ENCODE measurements around the gene ROR1.

ROR1 gene

DNA sequence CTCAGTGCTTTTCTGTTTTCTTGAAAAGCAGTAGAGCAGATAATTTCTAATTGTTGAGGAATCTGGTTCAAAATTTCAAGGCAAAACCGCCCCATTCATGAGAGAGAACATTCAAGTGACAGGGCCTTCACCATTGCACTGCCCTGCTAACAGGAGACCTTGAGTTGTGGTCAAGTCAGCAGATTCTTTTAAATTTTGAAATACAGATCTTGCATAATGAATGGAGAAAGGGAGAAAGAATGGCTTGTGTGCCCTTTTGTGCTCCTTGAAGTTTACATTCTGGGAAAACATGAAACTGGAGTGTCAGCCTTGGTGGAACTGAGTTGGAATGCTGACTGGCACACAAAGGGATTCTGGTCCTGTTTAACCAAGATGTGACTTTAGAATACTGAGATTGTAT lies 265.1 kb downstream of the ROR1 start:
- DNase-seq: no peak

DNA sequence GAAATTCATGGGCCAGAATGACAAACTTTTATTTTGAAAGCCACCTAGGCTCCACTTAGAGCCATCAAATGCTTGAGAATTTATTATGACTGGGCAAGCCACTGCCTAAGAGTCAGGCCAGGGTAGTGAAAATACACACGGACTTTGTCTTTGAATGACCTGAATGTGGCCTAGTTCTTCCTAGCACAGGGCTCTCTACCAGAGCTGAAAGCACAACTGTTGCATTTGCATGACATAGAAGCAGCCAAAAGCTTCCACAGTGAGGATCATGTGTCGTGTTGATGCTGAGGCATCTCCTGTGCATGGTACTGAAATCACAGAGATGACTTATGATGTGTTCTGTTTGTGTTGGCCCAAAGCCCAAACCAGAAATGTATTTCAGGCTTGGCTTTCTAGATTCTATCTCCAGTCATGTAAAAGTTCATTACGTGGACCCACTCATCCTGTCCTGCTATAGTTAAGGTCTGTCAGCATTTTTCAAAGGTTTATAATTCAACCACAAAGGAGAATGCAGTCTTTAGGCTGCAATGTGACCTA lies 265.6 kb downstream of the ROR1 start:
- no peak for DNase-seq

DNA sequence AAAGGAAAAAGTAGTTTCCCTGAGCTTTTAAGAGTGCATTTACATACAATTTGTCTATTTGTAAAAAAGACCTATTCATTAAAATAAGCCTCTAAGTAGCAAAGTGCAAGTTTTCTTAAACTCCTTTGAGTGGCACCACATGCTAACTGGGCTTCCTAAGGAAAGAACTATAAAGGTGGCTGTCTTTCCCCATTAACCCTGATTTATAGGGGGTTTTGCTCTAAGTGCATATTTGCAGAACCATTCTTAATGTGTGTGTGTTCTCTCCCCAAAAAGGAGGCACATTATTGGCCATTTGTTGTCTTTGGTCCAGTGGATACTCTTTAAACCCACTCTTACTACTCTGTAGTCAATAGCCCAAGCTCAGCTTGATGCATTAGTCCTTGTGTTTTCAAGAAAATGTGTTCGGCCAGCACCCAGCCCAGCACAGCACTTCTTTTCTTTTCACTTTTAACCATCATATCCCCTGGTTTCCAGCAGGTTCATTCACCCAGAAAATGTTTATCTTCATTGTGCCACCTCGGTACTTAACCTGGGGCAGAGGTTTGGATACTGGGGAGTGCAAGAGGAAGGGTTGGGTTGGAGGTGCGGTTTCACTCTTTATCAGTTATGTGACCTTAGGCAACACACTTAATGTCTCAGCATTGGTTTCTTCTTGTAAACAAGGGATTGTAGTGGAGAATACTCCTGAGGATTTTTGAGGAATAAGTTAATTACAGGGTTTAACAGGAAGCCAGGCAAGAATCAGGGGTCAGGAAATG lies 267.7 kb downstream of the ROR1 start:
- no peak for DNase-seq

DNA sequence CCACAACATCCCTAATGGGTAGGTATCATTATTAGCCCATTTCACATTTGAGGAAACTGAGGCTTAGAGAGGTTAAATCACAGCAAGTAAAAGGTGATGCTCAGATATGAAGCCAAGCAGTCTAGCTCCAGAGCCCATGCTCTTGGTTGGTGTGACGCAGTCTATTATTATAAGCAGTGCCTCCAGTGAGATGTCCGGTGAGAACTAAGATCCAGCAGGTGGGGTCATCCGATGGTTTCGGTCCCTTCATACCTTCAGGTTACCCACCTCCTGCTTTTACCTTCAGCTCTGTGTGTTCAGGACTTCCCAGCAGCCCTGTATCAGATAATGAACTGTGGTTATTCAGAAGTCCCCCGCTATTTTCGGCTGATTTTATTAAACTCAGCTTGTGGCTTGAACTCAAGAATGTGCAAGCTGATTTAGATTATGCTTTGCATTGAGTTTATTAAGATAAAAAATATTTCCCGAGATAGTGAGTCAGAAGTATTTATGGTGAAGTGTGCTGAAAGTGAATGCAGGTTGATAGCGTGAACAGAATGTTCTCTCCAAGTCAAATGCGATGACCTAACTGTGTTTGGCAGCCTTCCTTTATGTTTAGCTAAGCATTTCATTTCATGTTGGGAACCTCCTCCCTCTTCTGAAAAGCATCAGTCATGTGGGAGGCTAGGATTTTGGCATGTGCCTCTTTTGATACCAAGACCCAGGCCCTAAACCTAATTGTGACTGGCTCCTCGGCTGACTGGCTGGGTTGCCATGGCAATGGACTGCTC lies 268.7 kb downstream of the ROR1 start:
- DNase-seq: no peak

DNA sequence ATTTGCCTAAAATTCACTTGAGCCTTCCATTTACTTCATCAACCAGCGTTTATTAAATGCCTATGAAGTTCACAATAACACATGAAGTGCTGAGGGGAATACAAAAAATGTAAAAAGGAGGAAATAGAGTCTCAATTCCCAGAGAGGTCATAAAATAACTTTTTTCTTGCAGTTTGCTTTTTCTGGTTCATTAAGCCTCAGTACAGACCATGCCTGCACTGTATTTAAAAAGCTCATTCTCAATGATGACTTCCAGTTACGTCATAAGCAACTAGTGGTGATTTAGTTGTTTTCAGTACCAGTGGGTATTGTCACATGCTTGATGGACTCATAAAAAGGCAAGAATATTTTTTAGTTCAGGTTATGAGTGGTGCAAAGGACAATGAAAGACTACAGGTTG lies 269.5 kb downstream of the ROR1 start:
- no peak for DNase-seq

DNA sequence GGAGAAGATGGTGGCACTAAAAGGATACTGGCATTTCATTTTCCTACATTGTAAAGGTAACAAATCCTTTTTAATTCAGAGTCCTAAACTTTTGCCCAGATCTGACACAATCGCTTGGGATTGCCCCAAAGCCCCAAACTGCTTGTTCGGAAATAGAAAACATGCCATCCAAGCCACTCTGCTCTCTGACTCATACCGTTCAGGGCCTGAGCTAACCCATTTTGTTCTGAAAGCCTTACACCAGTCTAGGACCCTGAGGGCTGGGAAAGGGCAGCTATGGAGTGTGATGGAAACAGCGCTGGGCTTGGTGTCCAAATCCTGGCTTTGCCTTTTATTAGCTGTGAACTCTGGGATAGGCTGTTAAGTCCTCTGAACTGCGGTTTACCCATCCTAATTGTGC lies 270.2 kb downstream of the ROR1 start:
- no peak for DNase-seq

DNA sequence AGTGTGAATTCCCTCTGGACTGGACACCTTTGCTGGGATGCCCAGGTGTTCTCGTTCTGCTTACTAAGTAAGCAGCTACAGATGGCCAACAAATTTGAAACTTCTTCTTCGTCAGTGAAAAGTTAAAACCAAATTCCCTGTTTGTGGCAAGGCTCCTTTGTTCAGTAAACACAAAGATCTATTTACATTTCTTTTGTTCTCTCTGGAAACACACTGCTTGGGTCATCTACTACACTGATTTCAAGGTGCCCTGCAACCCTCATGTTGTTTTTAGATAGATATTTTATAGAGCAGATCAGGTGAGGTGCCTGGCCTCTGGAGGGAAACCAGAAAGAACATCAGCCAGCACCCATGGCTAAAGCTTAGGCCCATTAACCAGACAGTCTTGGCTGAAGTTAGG lies 272.4 kb downstream of the ROR1 start:
- no peak for DNase-seq

DNA sequence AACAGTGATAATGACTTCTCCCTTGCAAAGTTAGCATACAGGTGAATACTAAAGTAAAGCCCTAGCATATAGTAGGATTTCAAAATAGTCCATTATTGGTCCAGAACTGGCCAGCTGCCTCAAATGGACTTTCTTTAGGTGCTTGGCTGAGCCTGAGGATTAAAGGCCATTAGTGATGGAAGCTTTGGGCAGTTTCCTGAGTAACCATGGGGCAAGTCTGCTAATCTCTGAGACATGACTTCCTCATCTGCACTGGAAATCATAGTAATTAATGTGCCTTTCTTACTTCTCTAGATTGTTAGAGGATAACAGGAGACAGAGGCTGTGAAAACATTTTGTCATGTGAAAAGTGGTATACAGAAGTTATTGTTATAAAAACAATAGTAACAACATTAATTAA lies 273.1 kb downstream of the ROR1 start:
- no peak for DNase-seq

DNA sequence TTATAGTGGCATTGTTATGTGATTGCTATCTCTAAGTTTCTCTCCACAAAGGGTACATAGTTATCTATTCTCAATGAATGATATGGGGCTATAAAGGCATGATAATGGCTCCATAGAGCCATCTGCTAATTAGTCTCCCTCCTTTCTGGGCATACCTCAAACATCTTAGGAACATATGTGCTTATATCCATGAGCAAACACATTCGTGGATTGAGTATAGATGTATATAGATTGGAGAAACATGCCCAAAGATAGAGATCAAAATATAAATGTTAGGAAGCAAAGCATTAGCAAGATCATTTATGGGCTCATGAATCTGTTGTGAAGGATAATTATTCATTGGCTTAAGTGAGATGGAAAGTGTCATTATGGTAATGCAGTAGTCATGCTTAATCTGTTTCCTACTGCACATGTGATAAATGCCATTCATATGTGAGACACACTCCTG lies 273.8 kb downstream of the ROR1 start:
- no peak for DNase-seq

DNA sequence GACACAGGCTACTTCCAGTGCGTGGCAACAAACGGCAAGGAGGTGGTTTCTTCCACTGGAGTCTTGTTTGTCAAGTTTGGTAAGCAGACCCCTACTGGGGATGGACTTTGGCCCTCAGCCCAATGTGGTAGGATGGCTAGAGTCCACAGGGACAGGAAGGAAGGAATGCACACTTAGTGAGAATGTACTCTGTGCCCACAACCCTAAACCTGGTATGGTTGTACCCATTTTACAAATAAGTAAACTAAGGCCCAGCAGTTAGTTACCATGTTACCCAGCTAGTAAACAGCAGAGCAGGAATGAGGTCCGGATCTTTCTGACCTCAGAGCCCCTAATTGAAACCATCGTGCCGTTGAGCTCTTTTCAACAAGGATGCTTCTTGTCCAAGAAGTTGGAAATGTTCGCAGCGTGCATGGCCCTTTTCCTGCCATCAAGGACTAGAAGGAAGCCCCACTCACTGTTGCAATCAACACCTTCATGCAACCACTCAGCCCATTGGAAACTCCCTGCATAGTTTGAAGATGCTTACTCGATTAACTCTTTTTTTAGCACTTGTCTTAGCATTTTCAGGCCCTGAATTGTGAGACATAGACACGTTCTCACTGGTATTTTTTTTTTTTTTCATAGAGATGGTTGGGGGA lies 276.2 kb downstream of the ROR1 start:
- no peak for DNase-seq

DNA sequence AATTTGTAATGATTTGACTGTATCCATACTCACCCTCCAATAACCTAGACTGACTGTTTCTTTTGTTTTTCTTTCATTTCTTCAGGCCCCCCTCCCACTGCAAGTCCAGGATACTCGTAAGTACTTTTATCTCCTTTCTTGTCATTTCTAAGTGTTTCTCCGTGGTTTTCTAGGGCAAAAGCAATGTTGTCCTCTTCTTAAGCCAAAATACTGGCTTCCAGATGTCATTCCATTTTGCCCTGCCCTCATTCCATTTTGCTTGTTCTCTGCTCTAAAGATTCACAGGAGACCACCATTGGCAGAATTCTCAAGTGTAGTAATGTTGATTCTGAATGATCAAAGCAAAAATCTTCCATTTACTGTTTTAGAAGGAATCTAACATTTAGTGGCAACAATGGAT lies 276.8 kb downstream of the ROR1 start:
- no peak for DNase-seq

DNA sequence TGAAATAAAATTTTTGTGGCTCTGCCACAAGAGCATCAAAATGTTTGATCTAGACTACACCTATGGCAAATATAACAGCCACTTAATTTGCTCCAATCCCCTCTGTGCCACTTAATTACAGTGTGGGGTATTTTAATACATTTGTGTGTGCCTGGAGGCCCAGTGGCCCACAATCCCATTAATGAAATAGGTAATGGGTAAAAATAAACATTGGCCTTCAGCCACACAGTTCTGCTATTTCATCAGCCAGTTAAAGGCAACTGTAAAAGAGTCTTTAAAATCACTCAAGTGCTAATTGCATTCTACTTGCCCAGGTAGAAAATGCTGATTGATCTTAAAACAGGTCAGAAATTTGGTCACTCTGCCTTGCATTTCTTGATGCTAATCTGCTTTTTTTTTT lies 278.0 kb downstream of the ROR1 start:
- DNase-seq: no peak

DNA sequence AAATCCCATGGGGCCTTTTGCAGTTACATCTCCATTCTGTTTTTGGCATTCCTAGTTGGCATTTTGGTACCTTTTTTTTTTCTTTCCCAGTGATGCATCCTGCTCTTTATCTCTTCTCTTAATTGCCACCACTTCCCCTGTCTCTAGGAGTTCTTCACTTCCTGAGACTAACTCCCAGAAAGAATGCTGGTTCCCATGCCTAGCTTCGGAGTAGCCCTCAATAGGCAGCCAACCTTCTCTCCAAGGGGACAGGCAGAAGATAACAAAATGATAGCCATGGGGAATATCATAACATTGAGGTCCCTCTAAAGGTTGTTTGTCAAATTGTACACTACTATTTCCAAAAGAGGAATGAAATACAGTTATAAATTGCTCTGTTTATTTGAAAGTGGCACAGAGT lies 279.0 kb downstream of the ROR1 start:
- no peak for DNase-seq

DNA sequence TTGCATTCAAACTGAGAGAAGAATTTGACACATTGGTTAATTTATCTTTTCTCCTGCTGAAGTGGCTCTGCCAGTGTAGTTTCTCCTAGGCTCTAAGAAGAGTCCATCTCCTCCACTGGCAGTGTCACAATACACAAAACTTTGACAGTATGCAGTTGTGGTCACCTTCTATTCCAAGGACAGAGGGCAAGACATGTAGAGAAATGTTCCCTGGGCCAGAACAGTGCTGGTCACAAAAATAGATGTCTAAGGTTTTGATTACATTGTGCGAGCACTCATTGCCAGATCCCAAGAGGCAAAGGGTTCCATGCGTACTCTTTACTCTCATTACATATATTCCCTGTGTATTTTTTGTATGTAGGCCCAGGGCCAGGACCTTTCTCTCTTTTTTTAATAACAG lies 281.5 kb downstream of the ROR1 start:
- DNase-seq: no peak

DNA sequence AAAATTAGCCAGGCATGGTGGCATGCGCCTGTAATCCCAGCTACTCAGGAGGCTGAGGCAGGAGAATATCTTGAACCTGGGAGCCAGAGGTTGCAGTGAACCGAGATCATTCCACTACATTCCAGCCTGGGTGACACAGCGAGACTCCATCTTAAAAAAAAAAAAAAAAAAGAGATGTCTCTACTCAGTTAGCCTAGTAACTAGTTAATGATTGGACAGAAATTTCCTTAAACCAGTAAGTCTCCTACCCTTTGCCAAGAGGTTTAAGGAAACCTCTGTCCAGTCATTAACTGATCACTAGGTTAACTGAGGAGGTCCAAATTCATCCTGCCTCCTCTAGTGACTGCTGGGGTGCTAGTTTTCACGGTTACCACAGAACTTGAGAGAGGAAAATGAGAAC lies 285.7 kb downstream of the ROR1 start:
- no peak for DNase-seq

DNA sequence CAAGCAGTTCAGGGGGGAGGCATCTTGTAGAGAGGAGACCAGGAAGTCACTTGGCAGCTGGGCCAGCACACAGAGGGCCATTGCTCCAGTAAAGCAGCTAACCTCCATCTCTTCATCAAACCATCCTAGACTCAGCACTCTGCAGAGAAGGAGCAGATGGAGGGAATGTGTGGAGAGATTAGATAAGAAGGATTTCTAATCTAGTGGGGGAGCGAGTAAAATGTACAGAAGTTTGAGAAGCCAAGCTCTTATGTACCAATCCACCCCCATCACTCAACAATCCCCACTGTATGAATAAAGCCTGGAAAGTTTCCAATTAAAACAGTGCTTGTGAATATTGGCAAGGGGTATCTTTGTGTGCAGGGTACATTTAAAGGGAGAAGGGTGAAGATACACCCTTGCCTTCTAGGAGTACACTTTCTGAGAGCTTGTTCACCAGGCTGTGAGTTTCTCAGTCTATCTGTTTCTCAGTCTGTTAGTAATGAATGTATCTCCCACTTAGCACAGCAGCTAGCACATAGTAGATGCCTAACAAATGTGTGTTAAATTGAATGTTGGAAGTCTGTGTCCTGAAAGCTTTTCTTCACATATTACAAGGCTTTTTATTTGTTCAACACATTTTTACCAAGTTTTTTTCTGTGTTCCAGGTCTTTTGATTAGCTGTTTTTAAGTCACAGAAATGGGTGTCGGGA lies 286.9 kb downstream of the ROR1 start:
- no peak for DNase-seq

DNA sequence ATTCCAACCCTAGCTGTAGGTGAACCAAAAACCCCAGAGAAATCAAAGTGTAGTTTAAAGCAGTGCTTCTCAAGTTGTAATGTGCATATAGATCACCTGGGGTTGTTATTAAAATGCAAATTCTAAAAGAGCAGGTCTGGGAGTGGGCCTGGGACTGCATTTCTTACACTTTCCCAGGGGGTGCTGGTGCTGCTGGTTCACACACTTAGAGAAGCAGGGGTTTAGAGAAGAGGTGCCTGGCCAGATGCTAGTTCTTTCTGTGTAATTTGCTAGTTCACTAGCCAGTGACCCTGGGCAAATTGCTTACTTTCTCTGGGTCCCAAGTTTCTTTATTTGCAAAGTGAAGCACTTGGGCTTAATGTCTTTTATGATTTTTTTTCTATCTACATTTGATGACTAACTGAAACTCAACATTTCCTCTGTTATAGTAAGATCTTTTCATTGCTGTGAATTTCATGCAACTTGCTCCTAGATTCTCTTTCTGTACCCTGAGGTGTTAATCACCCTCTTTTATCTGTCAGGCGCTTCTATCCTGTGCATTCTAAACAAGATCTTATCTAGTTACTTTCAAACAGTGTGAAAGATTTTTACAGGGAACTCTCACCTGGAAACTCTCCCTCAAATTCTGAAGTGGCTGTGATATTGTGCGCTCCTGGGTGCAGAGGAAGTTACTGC lies 287.8 kb downstream of the ROR1 start:
- no peak for DNase-seq

DNA sequence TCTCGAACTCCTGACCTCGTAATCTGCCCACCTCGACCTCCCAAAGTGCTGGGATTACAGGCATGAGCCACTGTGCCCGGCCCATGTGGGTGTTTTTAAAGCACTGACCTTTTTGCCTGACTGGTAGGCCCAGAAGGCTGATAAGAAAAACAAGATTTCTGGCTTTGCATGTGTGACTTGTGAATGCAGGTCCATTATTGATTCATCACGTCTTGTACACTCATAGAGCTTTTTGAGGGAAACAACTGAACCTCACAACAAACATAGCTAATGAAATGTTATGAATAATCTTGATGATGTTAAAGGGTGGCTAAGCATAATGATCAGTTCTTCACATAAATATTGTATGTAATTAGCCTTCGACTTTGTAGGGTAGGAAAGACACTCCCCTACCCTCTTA lies 288.7 kb downstream of the ROR1 start:
- no peak for DNase-seq

DNA sequence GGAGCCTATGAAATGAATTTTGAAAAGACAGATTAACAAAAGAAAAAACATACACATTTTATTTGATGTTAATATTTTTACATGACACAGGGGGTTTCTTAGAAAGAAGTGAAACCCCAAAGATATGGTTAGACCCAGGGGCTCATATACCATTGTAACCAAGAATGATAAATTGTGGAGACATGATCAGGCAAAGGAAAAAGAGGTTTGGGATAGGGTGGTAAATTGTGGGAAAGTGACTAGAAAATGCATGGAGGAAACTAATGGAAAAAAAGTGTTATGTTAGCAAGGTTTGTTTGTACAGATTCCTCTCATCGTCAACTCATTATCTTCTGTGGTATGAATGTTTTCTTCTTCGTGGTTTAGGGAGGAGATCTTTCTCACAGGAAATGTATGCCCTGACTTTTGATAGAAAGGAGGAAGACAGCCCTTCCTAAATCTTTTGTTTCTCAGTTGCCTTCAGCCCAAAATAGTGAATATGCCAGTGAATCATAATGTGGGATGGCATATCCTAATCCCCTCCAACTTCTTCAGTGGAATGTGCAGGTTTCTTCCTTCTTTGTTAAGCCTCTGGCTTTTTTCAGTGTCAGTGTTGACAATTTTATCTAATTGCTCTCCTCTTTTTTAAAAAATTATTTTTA lies 289.2 kb downstream of the ROR1 start:
- DNase-seq: no peak

DNA sequence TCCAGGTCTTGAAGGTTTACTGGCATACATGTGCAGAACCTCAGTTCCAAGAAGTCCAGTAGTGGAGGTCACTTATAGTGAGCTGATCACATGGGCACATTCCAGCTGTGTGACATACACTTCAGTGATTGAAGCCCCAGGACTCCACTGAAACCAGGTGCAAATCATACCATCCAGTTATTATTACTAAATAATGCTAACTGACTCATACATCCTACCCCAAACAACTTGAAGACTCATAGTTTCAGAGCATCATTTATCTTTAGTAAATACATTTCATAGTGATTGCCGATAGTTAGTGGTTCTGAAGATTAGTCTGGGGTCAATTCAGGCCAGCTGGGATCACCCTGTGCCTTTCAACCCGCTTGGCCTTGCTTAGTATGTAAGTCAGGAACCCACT lies 291.8 kb downstream of the ROR1 start:
- DNase-seq: no peak

DNA sequence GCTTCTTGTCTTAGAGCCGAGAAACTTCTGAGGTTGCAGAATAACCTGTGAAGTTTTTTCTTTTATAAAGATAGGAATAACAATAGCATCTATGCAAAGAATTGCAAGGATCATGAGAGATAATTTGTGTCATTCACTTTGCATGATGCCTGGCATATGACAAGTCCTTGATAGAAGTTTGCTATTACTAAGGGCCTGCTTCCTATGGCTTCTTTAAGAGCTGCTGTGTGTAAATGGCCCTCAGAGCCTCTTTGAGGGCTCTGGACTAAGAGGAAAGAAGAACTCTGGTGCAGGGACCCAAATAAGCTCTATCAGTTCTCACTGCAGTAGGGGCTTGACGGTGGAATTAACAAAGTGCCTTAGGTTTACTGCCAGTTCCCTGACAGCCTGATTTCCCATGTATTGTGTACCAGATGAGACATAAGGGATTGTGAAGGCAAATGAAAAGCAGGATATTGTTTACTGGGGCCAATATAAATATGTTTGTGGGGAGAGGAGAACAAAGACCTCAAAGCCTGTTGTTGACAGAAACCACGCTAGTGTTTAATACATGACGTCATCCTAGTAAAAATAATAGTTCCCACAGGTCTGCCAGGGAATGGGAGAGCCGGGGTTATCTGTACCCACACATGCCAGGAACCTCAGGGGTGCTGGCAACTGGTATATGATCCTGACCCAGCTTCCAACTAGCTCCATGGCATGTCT lies 298.4 kb downstream of the ROR1 start:
- no peak for DNase-seq
